Hepatocyte (in vitro differentiated cells): Measurements from ENCODE around the gene MANSC1.

Source experiments
- CTCF ChIP-seq: fragments of 200-600 bp; sonication (generic); IDR thresholded peaks from 2 replicates; pipeline ENCODE4 v1.5.1; 2016; ENCODE audit warnings: antibody characterized with exemption, mild to moderate bottlenecking; ENCODE audit not compliant: poor library complexity
- EZH2 ChIP-seq: fragments of 200-600 bp; sonication (generic); IDR thresholded peaks from 2 replicates; pipeline ENCODE4 v1.6.1; 2016; ENCODE audit warnings: antibody characterized with exemption, mild to moderate bottlenecking, borderline replicate concordance
- EZH2phosphoT487 ChIP-seq: fragments of 200-600 bp; sonication (generic); IDR thresholded peaks from one replicate; pipeline ENCODE4 v1.6.1; 2018; ENCODE audit warnings: antibody characterized with exemption, mild to moderate bottlenecking, low read depth, moderate library complexity; ENCODE audit not compliant: unreplicated experiment, severe bottlenecking

- TF ChIP-seq EZH2 (no peak), CTCF (no peak), EZH2phosphoT487 (no peak)
Observed at GRCh38 chr12:12364787-12365445, 14.9 kb upstream of the MANSC1 start.
